Cardiac fibroblast (primary cell): Measurements from ENCODE around the gene SLC6A6.
"Not testable (repeated sequence)": the region's sequence is repeated elsewhere in the genome, so short reads cannot be mapped to it uniquely, and the experiment has no call there.

Experiments
- DNase-seq, 2 donors: peaks; one replicate each; pipeline versions ENCODE4 v3.0.0 to v3.0.0-alpha.2; 2010; ENCODE audit warnings: low read depth in 2 of 2
- H3K4me3 ChIP-seq, 2 donors: replicated peaks in 1 of 2; 1 replicate in 1 of 2; 2 replicates in 1 of 2; pipeline ENCODE4 v1.5.1; 2011; ENCODE audit warnings: low read depth in 2 of 2, low read length in 2 of 2, mild to moderate bottlenecking in 2 of 2, moderate library complexity in 1 of 2
- TF ChIP-seq, protein P1 (sequence below): IDR thresholded peaks from one replicate; pipeline ENCODE4 v1.5.1; 2011; ENCODE audit warnings: low read depth, mild to moderate bottlenecking, low read length, inconsistent platforms

The SLC6A6 gene

DNA sequence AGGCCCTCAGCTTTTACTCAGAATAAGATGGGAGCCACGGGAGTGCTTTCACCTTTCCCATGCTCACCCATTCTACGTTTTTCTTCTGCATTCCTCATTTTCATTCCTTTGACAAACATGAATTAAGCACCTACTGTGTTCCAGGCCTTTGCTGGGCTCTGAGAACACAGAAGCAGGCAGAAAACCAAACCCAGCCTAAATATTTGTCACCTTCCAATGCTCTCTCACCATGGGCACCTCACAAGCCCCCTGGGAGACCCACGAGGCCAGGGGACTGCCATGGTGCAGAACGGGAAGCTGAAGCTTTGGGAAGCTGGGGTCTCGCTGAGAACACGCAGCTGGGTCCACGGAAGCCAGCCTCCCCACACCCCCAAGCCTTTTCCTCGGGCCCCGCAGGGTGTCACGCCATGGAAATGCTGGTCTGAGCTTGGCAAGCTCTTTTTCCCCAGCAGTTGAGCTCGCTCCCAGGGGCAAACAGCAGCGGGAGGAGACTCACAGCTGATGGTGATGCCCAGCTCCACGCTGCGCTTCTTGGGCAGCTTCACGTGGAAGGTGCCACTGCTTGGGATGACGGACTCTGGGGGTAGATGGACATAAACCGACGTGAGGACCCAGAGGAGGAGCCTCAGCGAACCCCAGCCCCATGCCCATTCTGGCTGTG lies 110.0 kb downstream of the SLC6A6 start:
- TF ChIP-seq, protein P1, sequence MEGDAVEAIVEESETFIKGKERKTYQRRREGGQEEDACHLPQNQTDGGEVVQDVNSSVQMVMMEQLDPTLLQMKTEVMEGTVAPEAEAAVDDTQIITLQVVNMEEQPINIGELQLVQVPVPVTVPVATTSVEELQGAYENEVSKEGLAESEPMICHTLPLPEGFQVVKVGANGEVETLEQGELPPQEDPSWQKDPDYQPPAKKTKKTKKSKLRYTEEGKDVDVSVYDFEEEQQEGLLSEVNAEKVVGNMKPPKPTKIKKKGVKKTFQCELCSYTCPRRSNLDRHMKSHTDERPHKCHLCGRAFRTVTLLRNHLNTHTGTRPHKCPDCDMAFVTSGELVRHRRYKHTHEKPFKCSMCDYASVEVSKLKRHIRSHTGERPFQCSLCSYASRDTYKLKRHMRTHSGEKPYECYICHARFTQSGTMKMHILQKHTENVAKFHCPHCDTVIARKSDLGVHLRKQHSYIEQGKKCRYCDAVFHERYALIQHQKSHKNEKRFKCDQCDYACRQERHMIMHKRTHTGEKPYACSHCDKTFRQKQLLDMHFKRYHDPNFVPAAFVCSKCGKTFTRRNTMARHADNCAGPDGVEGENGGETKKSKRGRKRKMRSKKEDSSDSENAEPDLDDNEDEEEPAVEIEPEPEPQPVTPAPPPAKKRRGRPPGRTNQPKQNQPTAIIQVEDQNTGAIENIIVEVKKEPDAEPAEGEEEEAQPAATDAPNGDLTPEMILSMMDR: no peak
- H3K4me3 ChIP-seq: no peak overlapping the region
- DNase-seq: no peak

DNA sequence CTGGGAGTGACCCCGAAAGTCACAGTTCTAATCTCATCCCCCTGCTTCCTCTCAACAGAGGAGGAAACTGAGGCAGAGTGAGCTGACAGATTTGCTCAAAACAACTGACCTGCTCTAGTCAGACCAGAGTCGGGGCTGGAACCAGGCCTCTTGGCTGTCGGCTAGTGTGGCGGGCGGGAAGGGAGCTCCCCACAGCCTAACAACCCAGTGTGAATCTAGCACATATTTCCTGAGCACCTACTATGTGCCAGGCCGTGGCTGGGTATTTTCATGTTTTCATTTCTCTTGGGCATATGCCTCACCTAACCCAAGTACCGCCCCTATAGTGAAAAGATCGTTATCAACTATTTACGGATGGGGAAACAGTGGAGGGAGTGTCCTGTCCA lies 110.5 kb downstream of the SLC6A6 start:
- DNase-seq: no peak

DNA sequence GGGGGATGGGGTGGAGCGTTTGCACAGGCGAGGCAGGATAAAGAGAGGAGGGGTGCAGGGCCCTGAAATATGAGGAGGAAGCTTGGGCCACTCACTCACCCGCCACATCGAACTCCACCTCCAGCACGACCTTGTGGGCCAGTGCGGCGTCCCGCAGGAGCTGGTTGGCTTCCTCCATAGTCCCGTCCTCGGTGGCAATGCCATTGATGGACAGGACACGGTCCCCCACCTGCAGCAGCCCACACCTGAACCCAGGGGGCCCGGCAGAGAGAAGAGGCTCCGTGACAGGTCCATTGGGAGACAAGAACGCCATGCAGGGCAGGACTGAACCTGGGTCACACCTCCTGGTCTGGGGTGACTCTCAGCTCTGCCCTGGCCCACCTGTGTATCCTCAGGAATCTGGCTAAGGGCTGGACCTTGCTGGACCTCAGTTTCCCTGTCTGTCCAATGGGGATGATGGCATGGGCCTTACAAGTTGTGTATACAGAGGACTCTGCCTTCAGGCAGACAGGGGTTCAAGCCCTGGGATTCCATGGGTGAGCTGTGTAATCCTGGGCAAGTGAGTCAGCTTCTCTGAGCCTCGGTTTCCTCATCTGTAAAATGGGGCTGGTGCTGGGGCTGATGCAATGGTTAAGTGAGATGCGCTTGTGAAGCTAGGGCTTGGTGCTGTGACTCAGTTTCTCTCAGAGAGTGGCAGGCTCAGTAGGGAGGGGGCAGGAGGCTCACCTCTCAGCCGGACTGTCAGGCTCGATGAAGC lies 111.3 kb downstream of the SLC6A6 start:
- no peak for DNase-seq
- TF ChIP-seq, protein P1: no peak
- H3K4me3 ChIP-seq: no peak overlapping the region

More for the DNA sequence above, 110.5 kb downstream of the SLC6A6 start:
- TF ChIP-seq, protein P1: no peak
- no peak overlapping the region for H3K4me3 ChIP-seq

DNA sequence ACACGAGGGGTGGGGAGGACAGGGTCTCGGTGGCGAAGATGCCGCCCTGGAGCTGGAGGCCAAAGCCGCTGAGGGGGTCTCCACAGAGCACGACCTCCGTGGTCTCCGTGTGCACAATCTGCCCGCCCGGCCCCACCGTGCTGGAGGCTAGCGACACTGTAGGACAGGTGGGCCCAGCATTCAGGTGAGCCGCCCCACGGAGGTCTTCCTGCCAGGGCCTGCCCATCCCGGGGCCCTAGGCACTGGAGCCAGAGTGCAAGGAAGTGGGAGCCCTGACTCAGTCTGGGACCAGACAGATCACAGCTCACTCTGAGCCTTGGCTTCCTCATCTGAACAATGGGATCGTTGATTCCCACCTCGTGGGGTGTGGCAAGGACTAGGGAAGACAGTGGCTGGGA lies 111.9 kb downstream of the SLC6A6 start:
- no peak overlapping the region for H3K4me3 ChIP-seq
- TF ChIP-seq, protein P1: no peak
- DNase-seq: no peak

DNA sequence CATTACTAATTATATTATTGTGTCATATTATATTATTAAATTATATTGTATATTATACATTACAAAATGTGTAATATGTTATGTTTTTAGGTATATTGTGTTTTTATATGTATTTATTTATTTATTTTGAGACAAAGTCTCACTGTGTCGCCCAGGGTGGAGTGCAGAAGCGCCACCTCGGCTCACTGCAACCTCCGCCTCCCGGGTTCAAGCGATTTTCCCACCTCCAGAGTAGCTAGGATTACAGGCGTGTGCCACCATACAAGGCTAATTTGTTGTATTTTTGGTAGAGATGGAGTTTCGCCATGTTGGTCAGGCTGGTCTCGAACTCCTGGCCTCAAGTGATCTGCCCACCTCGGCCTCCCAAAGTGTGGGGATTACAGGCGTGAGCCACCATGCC lies 113.1 kb downstream of the SLC6A6 start:
- H3K4me3 ChIP-seq, DNase-seq: not testable (repeated sequence)

DNA sequence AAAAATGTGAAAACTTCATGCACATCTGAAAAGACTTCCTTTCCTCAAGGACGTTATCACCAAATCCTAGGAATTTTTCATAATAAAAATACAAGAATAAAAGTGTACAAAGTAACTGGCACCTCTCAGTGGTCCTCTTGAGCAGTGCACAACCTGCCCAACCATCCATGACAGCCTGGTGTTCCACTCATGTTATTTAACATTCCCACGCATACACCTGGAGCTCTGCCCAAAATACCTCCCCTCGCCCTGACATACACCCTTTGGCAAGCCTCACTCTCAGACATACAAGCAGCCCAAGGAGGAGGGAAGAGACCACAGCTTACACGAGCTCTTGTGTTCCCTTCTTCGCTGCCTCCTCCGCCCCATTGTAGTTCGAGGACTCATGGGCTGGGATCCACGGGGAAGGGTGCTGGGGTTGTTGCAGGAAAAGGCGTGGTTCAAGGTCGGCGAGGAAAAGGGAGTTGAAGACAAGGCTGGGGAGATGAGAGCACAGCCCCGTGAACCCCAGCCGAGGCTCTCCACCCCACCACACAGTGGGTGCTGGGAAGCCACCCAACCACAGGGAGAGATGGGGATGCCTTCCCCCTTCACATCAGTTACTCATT lies 114.4 kb downstream of the SLC6A6 start:
- TF ChIP-seq, protein P1: no peak
- H3K4me3 ChIP-seq: no peak overlapping the region
- no peak for DNase-seq
